NCI-H1048 (cell line): ENCODE measurements around the gene TEX264.

ENCODE experiments used
- DNase-seq: peaks from one replicate; lab custom pipeline; 2025; lab: John Stamatoyannopoulos, UW

Gene TEX264

GRCh38 chr3:51750878-51751277, 79.8 kb downstream of the TEX264 start:
- DNase-seq: no peak

GRCh38 chr3:51751287-51751686, 80.2 kb downstream of the TEX264 start:
- DNase-seq: no peak
